ENCODE results near the gene TMCO4.

TMCO4 gene

DNA sequence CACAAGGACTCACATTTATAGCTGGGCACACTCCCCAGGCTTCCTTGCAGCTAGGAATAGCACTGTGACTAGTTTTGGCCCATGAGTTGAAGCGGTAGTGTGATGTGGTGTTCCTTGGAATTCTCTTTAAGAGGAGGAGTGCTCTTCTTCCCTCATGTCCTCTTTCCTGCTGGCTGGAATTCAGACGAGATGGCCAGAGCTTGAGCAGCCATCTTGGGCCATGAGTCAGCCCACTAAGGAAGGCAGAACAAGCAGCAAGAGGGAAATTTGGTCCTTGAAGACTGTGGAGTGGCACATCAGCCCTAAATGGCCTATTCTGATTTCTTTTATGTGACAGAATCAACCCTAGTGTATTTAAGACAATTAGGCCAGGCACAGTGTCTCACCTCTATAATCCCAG lies 115.0 kb downstream of the TMCO4 start:
- no peak for DNase-seq (ENCODE audit: low read depth)

DNA sequence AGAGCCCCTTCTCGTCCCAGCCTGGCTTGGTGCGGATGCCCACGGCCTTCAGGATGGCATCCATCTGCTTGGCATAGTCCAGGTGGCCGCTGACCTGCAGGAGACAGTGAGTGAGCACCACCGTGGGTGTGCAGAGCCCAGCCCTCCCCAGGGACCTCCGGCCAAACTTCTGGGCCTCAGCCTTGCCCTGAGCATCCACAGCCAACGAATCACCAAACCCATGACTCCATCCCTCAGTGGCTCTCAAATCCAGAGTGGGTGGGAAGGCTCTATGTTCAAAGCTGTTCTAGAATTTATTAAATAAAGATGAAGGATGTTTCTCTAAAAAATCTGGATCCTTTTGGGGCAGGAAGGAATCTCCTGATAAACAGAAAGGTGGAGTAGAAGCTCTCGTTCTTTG lies 116.4 kb downstream of the TMCO4 start:
- DNase-seq (ENCODE audit: low read depth) = no peak

GRCh38 chr1:19682901-19683300 lies 116.8 kb downstream of the TMCO4 start:
- no peak for DNase-seq (ENCODE audit: low read depth)

- DNase-seq (ENCODE audit: low read depth) = no peak
Observed at GRCh38 chr1:19682257-19682656, 117.5 kb downstream of the TMCO4 start.

GRCh38 chr1:19680644-19681043 lies 119.1 kb downstream of the TMCO4 start:
- no peak for DNase-seq (ENCODE audit: low read depth)

DNA sequence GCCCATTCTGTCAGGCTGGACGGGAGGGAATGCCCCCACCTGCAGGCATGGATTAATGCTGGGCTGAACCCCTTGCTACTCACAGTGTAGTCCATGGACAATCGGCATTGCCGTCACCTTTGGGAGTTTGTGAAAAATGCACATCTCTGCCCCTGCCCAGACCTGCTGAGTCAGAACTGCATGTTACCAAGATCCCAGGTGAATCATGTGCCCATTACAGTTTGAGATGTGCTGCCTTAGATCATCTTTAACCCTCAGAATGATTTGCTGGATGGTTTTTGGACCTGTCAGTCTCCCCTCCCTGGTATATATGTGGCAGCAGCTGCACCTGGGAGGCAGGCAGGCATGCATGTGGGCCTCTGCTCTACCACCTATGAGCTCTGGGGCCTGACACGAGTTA lies 120.0 kb downstream of the TMCO4 start:
- DNase-seq (ENCODE audit: low read depth) = no peak

DNA sequence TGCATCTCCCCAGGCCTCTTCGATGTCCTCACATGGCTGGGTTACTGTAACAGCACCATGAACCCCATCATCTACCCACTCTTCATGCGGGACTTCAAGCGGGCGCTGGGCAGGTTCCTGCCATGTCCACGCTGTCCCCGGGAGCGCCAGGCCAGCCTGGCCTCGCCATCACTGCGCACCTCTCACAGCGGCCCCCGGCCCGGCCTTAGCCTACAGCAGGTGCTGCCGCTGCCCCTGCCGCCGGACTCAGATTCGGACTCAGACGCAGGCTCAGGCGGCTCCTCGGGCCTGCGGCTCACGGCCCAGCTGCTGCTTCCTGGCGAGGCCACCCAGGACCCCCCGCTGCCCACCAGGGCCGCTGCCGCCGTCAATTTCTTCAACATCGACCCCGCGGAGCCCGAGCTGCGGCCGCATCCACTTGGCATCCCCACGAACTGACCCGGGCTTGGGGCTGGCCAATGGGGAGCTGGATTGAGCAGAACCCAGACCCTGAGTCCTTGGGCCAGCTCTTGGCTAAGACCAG lies 120.7 kb downstream of the TMCO4 start:
- no peak for DNase-seq (ENCODE audit: low read depth)

- DNase-seq (ENCODE audit: low read depth) = no peak
Observed at GRCh38 chr1:19678493-19678892, 121.2 kb downstream of the TMCO4 start.

DNA sequence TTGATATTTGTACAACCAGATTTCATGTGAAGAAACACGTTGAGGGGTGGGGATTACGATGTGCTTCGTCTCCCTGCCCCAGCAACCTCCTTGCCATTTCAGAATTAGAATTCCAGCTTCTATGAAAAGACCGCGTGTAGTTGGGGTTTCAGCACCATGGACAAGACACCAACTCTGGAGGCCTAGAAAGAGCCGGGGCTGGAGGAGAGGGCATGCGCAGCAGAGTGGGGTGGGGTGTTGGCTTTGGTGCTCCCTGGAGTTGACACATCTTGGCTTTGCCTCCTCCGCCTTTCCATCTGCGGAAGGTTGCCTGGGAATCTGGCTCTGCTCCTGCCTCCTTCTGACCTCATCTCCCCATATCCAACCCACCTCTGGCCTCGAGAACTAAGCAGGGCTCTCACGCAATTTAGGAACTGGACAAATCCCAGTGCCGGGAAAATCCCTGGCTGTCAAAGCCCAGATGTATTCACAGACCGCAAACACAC lies 123.2 kb downstream of the TMCO4 start:
- DNase-seq (ENCODE audit: low read depth) = no peak

DNA sequence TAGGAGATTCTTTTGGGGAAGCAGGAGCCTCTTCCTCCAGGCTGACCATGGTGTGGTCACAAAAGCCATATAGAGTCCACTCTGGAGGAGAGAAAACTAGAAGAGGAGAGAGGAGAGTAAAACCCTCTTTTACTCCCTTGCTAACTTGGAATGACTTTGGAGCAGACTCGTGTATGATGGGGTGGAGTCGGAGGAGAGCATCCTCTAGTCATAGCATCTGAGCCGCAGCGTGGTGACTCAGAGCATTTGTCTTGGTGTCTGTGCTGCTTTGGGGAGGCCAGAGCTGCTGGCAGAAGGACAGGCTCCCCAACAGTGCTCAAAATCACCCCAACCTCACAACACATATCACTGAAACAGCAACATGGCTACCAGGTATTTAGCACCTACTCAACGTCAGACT lies 123.9 kb downstream of the TMCO4 start:
- DNase-seq (ENCODE audit: low read depth) = no peak

DNA sequence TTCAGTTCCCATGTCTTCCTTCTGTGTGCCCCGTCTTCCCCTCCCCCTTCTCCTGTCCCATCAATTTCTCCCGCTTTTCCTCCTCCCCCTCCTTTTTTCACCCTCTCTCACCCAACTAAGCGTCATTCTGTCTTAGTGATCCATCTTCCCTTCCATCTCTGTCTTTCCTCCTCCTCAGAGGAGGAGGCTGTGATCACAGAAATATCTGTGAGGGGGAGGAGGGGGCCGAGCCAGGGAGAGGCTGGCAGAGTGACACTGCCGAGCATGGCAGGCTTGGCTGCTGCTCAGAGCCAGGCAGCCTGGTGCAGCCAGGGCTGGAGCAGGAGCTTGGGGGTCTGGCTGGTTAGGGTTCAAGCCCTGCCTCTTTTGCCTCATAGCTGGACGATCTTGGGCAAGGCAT lies 127.5 kb downstream of the TMCO4 start:
- DNase-seq (ENCODE audit: low read depth) = no peak

DNA sequence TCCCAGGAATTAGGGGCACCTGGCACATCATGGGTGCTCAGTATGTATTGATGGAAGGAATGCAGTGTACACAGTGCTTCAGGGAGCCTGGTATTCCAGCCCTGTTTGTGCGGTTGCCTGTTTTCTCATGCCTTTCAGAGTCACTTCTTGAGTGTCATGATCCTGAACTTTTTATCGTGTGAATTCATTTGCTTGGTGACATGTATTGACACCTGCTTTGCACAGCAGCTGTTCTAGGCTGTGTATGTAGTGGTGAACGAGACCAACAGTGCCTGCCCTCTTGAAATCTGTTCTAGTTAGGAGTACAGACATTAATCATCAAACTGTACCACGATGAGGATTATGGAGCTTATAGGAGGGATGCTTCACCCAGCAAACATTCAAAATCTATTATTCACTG lies 128.9 kb downstream of the TMCO4 start:
- no peak for DNase-seq (ENCODE audit: low read depth)

GRCh38 chr1:19668888-19669287 lies 130.8 kb downstream of the TMCO4 start:
- DNase-seq (ENCODE audit: low read depth) = no peak

- no peak for DNase-seq (ENCODE audit: low read depth)
Observed at GRCh38 chr1:19665496-19666465, 133.9 kb downstream of the TMCO4 start.

DNA sequence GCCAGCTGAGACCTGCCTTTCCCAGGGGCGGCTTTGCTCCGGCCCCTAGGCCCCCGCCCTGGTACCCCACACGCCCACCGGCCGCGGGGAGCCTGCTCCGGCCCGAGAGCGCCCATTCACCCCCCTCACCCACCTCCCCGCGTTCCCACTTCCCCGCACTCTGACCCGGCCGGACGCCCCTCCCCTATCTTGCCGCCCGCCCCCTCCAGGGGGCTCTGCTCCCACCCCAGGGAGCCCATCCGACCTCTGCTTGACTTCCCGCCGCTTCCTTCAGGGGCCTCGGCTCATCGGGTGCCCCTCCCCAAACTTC lies 134.6 kb downstream of the TMCO4 start:
- no peak for DNase-seq (ENCODE audit: low read depth)

DNA sequence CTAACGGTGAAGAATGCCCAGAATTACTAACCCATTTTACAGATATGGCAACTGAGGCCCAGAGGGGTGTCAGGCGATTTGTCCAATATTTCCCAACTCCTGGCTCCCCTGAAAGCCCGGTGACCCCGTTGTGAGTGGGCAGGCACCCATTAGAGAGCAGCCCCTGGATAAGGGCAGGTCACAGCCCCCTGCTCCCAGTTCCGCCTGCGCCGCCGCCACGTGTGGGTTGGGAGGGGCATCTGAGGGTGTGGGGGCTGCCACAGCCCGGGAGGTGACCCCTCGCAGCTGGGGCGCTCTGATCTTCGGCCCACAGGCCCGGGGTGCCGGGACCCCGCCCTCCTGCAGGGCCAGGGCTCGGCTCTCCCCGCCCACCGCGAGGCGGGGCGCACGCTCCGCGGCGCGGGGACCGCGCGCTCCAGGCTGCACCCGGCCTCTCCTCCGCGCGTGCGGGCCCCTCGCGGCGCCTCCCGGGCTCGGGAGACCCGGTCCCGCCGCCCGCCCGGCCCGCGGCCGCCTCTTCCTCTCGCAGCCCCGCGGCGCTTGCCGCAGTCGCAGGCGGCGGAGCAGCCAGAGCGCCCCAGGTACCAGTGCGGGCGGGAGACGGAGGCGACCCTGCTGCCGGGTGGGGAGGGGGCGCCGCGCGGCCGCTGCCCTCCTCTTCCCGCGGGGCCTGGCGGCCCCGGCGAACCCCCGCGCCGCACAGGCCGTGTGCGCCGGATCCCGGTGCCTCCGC lies 135.1 kb downstream of the TMCO4 start, which contains the start of gene HTR6:
Gene HTR6, plus strand, starts transcription at position 423 of the 733 bp plus-strand sequence. CDS start 879 bp downstream, outside the sequence.
- DNase-seq (ENCODE audit: low read depth) = no peak

GRCh38 chr1:19662313-19662712 lies 137.4 kb downstream of the TMCO4 start:
- DNase-seq (ENCODE audit: low read depth) = no peak

- no peak for DNase-seq (ENCODE audit: low read depth)
Observed at GRCh38 chr1:19661721-19662228, 137.9 kb downstream of the TMCO4 start.

GRCh38 chr1:19658186-19658585 lies 141.5 kb downstream of the TMCO4 start:
- DNase-seq (ENCODE audit: low read depth) = no peak

- DNase-seq (ENCODE audit: low read depth) = no peak
Observed at GRCh38 chr1:19657511-19657910, 142.2 kb downstream of the TMCO4 start.

DNA sequence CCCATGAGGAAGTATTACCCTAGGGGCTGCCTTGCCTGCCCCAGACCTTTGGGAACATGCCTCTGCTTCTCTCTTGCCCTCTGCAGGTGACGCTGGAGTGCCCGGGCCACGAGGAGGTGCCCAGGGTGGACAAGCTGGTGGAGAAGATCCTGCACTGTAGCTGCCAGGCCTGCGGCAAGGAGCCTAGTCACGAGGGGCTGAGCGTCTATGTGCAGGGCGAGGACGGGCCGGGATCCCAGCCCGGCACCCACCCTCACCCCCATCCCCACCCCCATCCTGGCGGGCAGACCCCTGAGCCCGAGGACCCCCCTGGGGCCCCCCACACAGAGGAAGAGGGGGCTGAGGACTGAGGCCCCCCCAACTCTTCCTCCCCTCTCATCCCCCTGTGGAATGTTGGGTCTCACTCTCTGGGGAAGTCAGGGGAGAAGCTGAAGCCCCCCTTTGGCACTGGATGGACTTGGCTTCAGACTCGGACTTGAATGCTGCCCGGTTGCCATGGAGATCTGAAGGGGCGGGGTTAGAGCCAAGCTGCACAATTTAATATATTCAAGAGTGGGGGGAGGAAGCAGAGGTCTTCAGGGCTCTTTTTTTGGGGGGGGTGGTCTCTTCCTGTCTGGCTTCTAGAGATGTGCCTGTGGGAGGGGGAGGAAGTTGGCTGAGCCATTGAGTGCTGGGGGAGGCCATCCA lies 142.8 kb downstream of the TMCO4 start:
- no peak for DNase-seq (ENCODE audit: low read depth)

GRCh38 chr1:19656134-19656779 lies 143.5 kb downstream of the TMCO4 start:
- no peak for DNase-seq (ENCODE audit: low read depth)

Measured in CMK (cell line).